ENCODE results near the gene TANC1. TPM values are rescaled to one million over a fixed set of nuclear protein-coding genes. Genes with fewer than 3 reads are reported as not detected.

The TANC1 gene
- total and polyA plus RNA-seq, 2 experiments from 2014 or later, result 2.8 to 9.5 TPM

DNA sequence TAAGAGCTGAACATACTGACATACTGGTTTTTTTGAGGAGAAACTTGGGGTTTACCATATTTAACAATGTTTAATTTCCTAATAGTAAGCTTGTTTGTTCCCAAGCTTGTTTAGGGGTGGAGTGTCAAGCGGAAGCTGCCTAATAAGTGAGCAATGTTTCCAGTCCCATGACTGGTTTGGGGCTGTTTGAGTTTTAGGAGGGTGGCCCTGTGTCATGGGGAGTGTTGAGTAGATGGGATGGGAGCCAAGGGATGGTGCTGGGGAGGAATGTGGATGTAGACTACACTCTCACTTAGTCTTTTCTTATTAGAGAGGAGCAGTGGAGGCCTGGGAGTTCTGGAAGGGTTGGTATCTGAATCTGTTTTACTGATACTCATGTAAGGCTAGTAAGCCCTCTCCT lies 128.5 kb downstream of the TANC1 start (continued):
- TF ChIP-seq, protein P1, sequence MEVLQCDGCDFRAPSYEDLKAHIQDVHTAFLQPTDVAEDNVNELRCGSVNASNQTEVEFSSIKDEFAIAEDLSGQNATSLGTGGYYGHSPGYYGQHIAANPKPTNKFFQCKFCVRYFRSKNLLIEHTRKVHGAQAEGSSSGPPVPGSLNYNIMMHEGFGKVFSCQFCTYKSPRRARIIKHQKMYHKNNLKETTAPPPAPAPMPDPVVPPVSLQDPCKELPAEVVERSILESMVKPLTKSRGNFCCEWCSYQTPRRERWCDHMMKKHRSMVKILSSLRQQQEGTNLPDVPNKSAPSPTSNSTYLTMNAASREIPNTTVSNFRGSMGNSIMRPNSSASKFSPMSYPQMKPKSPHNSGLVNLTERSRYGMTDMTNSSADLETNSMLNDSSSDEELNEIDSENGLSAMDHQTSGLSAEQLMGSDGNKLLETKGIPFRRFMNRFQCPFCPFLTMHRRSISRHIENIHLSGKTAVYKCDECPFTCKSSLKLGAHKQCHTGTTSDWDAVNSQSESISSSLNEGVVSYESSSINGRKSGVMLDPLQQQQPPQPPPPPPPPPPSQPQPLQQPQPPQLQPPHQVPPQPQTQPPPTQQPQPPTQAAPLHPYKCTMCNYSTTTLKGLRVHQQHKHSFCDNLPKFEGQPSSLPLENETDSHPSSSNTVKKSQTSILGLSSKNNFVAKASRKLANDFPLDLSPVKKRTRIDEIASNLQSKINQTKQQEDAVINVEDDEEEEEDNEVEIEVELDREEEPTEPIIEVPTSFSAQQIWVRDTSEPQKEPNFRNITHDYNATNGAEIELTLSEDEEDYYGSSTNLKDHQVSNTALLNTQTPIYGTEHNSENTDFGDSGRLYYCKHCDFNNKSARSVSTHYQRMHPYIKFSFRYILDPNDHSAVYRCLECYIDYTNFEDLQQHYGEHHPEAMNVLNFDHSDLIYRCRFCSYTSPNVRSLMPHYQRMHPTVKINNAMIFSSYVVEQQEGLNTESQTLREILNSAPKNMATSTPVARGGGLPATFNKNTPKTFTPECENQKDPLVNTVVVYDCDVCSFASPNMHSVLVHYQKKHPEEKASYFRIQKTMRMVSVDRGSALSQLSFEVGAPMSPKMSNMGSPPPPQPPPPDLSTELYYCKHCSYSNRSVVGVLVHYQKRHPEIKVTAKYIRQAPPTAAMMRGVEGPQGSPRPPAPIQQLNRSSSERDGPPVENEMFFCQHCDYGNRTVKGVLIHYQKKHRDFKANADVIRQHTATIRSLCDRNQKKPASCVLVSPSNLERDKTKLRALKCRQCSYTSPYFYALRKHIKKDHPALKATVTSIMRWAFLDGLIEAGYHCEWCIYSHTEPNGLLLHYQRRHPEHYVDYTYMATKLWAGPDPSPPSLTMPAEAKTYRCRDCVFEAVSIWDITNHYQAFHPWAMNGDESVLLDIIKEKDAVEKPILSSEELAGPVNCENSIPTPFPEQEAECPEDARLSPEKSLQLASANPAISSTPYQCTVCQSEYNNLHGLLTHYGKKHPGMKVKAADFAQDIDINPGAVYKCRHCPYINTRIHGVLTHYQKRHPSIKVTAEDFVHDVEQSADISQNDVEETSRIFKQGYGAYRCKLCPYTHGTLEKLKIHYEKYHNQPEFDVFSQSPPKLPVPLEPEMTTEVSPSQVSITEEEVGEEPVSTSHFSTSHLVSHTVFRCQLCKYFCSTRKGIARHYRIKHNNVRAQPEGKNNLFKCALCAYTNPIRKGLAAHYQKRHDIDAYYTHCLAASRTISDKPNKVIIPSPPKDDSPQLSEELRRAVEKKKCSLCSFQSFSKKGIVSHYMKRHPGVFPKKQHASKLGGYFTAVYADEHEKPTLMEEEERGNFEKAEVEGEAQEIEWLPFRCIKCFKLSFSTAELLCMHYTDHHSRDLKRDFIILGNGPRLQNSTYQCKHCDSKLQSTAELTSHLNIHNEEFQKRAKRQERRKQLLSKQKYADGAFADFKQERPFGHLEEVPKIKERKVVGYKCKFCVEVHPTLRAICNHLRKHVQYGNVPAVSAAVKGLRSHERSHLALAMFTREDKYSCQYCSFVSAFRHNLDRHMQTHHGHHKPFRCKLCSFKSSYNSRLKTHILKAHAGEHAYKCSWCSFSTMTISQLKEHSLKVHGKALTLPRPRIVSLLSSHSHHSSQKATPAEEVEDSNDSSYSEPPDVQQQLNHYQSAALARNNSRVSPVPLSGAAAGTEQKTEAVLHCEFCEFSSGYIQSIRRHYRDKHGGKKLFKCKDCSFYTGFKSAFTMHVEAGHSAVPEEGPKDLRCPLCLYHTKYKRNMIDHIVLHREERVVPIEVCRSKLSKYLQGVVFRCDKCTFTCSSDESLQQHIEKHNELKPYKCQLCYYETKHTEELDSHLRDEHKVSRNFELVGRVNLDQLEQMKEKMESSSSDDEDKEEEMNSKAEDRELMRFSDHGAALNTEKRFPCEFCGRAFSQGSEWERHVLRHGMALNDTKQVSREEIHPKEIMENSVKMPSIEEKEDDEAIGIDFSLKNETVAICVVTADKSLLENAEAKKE (CRISPR knock-in tag; IDR thresholded peaks at IDR 0.05), result no peak
- TF ChIP-seq STAT1 (IDR thresholded peaks at IDR 0.05; ENCODE audit: unreplicated experiment) (no peak), NANOG (IDR thresholded peaks at IDR 0.05; ENCODE audit: borderline replicate concordance) (no peak), JUNB (IDR thresholded peaks at IDR 0.05; ENCODE audit: unreplicated experiment) (no peak), ZNF331 (CRISPR knock-in tag; IDR thresholded peaks at IDR 0.05; ENCODE audit: low read depth) (no peak), EZH2phosphoT487 (IDR thresholded peaks at IDR 0.05; ENCODE audit: unreplicated experiment) (no peak)
- TF ChIP-seq, protein P2, sequence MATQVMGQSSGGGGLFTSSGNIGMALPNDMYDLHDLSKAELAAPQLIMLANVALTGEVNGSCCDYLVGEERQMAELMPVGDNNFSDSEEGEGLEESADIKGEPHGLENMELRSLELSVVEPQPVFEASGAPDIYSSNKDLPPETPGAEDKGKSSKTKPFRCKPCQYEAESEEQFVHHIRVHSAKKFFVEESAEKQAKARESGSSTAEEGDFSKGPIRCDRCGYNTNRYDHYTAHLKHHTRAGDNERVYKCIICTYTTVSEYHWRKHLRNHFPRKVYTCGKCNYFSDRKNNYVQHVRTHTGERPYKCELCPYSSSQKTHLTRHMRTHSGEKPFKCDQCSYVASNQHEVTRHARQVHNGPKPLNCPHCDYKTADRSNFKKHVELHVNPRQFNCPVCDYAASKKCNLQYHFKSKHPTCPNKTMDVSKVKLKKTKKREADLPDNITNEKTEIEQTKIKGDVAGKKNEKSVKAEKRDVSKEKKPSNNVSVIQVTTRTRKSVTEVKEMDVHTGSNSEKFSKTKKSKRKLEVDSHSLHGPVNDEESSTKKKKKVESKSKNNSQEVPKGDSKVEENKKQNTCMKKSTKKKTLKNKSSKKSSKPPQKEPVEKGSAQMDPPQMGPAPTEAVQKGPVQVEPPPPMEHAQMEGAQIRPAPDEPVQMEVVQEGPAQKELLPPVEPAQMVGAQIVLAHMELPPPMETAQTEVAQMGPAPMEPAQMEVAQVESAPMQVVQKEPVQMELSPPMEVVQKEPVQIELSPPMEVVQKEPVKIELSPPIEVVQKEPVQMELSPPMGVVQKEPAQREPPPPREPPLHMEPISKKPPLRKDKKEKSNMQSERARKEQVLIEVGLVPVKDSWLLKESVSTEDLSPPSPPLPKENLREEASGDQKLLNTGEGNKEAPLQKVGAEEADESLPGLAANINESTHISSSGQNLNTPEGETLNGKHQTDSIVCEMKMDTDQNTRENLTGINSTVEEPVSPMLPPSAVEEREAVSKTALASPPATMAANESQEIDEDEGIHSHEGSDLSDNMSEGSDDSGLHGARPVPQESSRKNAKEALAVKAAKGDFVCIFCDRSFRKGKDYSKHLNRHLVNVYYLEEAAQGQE (IDR thresholded peaks at IDR 0.05; ENCODE audit: unreplicated experiment), result no peak
- TF ChIP-seq, protein P3, sequence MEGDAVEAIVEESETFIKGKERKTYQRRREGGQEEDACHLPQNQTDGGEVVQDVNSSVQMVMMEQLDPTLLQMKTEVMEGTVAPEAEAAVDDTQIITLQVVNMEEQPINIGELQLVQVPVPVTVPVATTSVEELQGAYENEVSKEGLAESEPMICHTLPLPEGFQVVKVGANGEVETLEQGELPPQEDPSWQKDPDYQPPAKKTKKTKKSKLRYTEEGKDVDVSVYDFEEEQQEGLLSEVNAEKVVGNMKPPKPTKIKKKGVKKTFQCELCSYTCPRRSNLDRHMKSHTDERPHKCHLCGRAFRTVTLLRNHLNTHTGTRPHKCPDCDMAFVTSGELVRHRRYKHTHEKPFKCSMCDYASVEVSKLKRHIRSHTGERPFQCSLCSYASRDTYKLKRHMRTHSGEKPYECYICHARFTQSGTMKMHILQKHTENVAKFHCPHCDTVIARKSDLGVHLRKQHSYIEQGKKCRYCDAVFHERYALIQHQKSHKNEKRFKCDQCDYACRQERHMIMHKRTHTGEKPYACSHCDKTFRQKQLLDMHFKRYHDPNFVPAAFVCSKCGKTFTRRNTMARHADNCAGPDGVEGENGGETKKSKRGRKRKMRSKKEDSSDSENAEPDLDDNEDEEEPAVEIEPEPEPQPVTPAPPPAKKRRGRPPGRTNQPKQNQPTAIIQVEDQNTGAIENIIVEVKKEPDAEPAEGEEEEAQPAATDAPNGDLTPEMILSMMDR (conservative IDR thresholded peaks at IDR 0.05; ENCODE audit: low read depth in 2 of 2), result no peak
